ENCODE results near the gene COL19A1. TPM values are rescaled to one million over a fixed set of nuclear protein-coding genes. Genes with fewer than 3 reads are reported as not detected.
"Not testable (repeated sequence)": the region's sequence is repeated elsewhere in the genome, so short reads cannot be mapped to it uniquely, and the experiment has no call there.

Gene COL19A1
- total RNA-seq, 1 donor from 2014 or later: under 0.01 TPM

- no peak for TF ChIP-seq CTCF (conservative IDR thresholded peaks at IDR 0.05; ENCODE audit: low read depth, low read length)
- DNase-seq (ENCODE audit: low read depth): no peak
These were observed 114.3 kb downstream of the COL19A1 start for GRCh38 chr6:69980624-69981023.

DNA sequence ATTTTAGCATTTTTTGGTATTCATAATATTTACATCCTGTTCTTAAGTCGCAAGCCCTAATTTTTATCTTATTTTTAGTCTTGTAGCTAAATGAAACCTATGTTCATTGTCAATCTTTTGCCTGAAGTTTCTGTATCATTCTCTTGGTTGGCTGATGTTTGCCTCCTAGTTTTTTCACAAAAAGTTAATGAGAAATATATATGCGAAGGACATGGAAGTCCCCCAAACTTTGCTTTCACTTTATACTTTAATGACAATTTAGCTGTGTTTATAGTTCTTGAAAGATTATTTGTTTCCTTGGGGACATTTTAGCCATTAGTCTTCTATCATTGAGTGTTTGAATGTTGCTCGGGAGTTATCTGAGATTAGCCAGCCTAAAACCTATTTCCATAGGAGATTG, 118.2 kb downstream of the COL19A1 start:
- H3K4me3 ChIP-seq (ENCODE audit: low read depth, low read length): no peak overlapping the region
- TF ChIP-seq CTCF (conservative IDR thresholded peaks at IDR 0.05; ENCODE audit: low read depth, low read length): no peak
- DNase-seq (ENCODE audit: low read depth): no peak

More at GRCh38 chr6:69980624-69981023, 114.3 kb downstream of the COL19A1 start:
- H3K4me3 ChIP-seq (ENCODE audit: low read depth, low read length): no peak overlapping the region

DNA sequence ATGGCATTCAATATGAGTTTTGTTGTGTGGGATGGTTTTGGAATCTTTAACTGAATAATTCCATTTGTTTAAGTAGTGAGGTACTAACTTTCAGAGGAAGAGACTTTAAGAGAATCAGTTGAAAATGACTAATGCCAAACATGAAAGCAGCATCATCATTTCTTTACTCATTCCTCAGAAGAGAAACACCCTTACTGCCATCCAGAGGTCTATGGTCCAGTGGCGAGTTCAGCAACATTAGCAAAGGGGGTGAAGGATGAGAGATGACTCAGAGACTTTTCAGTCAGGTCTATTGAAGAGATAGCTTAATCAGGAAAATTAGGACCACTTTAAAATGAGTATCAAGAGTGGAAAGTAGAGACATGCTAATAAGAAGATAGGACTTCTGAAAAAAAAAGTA, 118.8 kb downstream of the COL19A1 start:
- peak; percentile 27 for TF ChIP-seq CTCF (conservative IDR thresholded peaks at IDR 0.05; ENCODE audit: low read depth, low read length)
- H3K4me3 ChIP-seq (ENCODE audit: low read depth, low read length): no peak overlapping the region
- DNase-seq (ENCODE audit: low read depth): no peak

DNA sequence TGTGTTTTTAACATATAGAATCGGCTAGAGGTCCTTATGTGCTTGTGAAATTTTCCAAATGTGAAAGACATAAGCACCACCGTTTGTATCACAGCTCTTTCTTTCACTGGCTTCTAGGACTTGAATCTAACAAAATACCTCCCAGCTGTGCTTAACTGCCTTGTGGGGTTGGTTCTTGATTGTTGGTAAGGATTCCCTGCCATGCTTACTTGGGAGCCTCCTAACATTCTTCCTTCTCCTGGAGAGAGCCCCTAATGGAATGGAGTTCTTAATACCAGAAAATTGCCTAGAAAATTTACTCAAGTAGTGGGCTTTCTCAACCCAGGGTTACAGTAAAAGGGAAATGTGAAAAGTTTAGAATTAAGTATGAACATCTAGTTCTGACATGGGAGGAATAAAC, 121.2 kb downstream of the COL19A1 start:
- no peak for TF ChIP-seq CTCF (conservative IDR thresholded peaks at IDR 0.05; ENCODE audit: low read depth, low read length)
- no peak overlapping the region for H3K4me3 ChIP-seq (ENCODE audit: low read depth, low read length)
- DNase-seq (ENCODE audit: low read depth): no peak

DNA sequence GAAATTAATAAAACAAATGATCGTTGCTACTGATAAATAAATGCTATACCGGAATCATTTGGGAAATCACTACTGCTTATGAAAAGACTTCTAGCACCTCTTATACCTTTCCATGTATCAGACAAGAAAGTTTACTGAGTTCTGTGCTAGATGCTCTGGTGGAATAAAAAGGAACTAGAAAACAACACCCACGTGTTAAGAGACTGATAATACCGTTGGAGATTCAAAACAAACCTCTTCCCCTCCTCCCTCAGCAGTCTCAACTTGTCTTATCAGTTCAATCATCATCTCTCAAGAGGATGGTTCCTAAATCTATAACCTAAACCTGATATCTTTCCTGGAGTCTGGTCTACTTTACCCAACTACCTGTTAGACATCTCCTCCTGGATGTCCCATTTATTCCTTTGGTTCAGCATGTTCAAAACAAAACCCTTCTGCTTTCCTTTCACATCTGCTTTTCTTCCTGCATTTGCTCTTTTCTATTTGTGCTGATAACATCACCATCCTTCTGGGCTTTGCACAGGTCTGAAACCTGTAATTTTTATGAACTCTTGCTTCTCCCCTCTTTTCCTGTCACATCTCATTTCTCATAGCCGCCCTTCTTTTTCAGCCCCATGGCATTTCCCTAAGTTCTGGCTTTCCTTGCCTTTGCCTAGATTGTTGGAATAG, 122.2 kb downstream of the COL19A1 start:
- TF ChIP-seq CTCF (conservative IDR thresholded peaks at IDR 0.05; ENCODE audit: low read depth, low read length): no peak
- no peak for DNase-seq (ENCODE audit: low read depth)
- H3K4me3 ChIP-seq (ENCODE audit: low read depth, low read length): no peak overlapping the region

- no peak overlapping the region for H3K4me3 ChIP-seq (ENCODE audit: low read depth, low read length)
- no peak for TF ChIP-seq CTCF (conservative IDR thresholded peaks at IDR 0.05; ENCODE audit: low read depth, low read length)
- no peak for DNase-seq (ENCODE audit: low read depth)
These were observed 127.9 kb downstream of the COL19A1 start for GRCh38 chr6:69994251-69994650.

- no peak overlapping the region for H3K4me3 ChIP-seq (ENCODE audit: low read depth, low read length)
- TF ChIP-seq CTCF (conservative IDR thresholded peaks at IDR 0.05; ENCODE audit: low read depth, low read length): no peak
- DNase-seq (ENCODE audit: low read depth): no peak
These were observed 141.8 kb downstream of the COL19A1 start for GRCh38 chr6:70008189-70008588.

- not testable (repeated sequence) for H3K4me3 ChIP-seq (ENCODE audit: low read depth, low read length); DNase-seq (ENCODE audit: low read depth)
These were observed 144.0 kb downstream of the COL19A1 start for GRCh38 chr6:70010339-70010738.

DNA sequence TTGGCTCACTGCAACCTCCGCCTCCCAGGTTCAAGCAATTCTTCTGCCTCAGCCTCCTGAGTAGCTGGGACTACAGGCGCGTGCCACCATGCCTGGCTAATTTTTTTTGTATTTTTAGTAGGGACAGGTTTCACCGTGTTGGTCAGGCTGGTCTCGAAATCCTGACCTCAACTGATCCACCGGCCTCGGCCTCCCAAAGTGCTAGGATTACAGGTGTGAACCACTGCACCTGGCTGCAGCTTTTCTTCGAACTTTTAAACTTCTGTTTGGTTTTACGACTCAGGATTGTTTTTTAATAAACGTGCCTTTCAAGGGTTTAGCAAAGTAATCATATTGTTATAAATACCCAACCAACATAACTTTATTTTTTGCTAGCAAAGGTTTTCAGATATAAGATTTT, 156.8 kb downstream of the COL19A1 start:
- H3K4me3 ChIP-seq (ENCODE audit: low read depth, low read length): not testable (repeated sequence)

More for the DNA sequence above, 156.8 kb downstream of the COL19A1 start:
- not testable (repeated sequence) for DNase-seq (ENCODE audit: low read depth)
